Right kidney (tissue), 1 donor: ENCODE results near the gene NUCB1.
"Not testable (repeated sequence)": the region's sequence is repeated elsewhere in the genome, so short reads cannot be mapped to it uniquely, and the experiment has no call there.

Source experiments
- DNase-seq: peaks from one replicate; pipeline ENCODE4 v3.0.0-alpha.2; 2016

Gene NUCB1

DNA sequence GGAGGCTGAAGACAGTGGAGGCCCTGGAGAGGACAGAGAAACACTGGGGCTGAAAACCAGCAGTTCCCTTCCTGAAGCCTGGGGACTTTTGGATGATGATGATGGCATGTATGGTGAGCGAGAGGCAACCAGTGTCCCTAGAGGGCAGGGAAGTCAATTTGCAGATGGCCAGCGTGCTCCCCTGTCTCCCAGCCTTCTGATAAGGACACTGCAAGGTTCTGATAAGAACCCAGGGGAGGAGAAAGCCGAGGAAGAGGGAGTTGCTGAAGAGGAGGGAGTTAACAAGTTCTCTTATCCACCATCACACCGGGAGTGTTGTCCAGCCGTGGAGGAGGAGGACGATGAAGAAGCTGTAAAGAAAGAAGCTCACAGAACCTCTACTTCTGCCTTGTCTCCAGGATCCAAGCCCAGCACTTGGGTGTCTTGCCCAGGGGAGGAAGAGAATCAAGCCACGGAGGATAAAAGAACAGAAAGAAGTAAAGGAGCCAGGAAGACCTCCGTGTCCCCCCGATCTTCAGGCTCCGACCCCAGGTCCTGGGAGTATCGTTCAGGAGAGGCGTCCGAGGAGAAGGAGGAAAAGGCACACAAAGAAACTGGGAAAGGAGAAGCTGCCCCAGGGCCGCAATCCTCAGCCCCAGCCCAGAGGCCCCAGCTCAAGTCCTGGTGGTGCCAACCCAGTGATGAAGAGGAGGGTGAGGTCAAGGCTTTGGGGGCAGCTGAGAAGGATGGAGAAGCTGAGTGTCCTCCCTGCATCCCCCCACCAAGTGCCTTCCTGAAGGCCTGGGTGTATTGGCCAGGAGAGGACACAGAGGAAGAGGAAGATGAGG is 26.4 kb upstream of the NUCB1 start:
- DNase-seq = no peak

DNA sequence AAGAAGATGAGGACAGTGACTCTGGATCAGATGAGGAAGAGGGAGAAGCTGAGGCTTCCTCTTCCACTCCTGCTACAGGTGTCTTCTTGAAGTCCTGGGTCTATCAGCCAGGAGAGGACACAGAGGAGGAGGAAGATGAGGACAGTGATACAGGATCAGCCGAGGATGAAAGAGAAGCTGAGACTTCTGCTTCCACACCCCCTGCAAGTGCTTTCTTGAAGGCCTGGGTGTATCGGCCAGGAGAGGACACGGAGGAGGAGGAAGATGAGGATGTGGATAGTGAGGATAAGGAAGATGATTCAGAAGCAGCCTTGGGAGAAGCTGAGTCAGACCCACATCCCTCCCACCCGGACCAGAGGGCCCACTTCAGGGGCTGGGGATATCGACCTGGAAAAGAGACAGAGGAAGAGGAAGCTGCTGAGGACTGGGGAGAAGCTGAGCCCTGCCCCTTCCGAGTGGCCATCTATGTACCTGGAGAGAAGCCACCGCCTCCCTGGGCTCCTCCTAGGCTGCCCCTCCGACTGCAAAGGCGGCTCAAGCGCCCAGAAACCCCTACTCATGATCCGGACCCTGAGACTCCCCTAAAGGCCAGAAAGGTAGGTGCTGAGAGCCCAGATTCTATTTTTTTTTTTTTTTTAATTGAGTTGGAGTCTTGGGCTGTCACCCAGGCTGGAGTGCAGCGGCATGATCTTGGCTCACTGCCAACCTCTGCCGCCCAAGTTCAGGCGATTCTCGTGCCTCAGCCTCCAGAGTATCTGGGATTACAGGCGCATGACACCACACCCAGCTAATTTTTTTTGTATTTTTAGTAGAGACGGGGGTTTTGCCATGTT is 25.6 kb upstream of the NUCB1 start:
- no peak for DNase-seq

DNA sequence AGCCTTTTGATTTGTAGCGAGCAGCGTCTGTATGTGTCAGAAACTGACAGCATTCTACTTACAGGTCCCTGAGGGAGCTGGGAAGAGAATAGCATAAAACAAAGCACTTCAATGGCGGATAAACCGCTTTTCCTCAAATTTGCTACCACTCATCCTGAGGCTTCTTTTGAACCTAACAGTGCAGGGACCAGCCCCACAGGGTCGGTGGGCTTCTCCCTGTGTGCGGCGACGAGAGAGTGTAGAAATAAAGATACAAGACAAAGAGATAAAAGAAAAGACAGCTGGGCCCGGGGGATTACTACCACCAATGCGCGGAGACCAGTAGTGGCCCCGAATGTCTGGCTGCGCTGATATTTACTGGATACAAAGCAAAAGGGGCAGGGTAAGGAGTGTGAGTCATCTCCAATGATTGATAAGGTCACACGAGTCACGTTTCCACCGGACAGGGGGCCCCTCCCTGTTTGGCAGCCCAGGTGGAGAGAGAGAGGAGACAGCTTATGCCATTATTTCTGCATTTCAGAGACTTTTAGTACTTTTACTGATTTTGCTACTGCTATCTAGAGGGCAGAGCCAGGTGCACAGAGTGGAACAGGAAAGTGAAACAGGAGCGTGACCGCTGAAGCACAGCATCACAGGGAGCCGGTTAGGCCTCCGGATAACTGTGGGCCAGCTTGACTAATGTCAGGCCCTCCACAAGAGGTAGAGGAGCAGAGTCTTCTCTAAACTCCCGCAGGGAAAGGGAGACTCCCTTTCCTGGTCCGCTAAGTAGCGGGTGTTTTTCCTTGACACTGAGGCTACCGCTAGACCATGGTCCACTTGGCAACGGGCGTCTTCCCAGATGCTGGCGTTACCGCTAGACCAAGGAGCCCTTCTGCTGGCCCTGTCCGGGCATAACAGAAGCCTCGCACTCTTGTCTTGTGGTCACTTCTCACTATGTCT is 23.8 kb upstream of the NUCB1 start:
- DNase-seq = not testable (repeated sequence)

DNA sequence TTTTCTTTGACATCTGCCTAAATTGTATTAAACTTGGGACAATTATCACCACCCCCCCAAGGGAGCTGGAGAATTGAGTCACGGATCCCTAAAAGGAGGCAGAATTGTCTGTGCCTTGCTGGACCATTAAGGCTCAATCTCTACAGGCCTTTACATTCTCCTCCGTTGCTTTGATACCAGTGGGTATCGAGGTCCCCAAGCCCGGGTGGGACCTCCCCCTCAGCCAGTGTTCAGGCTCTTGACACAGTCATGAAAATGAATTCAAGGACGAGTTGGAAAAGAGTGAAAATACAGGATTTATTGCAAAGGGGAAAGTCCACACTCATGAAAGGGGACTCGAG is 22.3 kb upstream of the NUCB1 start:
- no peak for DNase-seq

DNA sequence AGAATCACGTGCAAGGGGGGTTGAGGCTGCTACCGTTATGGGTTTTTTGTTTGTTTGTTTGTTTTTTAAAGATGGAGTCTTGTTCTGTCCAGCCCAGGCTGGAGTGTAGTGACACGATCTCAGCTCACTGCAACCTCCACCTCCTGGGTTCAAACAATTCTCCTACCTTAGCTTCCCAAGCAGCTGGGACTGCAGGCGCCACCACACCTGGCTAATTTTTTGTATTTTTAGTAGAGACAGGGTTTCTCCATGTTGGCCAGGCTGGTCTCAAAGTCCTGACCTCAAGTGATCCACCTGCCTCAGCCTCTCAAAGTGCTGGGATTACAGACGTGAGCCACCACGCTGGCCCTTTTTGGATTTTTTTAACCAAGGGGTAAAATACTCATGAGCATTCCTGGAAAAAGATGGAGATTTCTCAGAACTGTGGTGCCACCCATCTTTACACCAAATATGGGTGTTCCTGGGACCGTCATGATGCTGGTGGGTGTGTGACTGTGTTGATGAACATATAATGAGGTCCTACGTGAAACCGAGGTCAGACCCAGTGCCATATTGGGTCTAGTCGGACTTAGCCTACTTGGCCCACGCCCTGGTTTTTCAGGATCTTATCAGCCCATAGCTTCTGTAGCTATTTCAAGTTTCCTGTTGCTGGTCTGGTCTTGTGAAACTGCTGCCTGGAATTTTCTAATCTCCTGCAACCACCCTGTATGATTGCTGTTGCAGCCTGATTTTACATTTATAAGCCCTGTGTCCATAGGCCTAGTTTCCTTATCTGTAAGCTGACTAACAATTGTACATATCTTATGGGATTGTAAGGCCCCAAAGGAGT is 21.7 kb upstream of the NUCB1 start:
- no peak for DNase-seq

DNA sequence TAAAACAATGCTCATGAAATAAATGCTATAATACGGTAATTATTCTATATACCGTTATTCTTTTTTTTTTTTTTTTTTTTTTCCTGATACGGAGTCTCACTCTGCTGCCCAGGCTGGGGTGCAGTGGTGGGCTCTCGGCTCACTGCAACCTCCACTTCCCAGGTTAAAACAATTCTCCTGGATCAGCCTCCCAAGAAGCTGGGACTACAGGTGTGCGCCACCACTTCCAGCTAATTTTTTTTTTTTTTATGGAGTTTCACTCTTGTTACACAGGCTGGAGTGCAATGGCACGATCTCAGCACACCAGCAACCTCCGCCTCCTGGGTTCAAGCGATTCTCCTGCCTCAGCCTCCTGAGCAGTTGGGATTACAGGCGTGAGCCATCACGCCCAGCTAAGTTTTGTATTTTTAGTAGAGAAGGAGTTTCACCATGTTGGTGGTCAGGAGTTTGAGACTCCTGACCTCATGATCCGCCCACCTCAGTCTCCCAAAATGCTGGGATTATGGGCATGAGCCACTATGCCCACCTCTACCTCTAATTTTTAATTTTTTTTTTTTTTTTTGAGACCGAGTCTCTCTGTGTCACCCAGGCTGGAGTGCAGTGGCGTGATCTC is 21.0 kb upstream of the NUCB1 start:
- no peak for DNase-seq

DNA sequence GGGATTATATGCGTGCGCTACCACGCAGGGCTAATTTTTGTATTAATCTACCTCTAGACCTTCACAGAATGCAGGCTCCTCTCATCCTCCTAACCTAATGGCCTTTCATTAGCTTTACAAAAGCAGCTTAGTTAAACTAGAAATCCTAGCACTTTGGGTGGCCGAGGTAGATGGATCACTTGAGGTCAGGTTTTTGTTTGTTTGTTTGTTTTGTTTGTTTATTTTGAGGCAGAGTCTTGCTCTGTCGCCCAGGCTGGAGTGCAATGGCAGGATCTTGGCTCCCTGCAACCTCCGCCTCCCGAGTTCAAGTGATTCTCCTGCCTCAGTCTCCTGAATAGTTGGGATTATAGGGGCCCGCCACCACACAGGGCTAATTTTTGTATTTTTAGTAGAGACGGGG is 20.4 kb upstream of the NUCB1 start:
- DNase-seq = not testable (repeated sequence)

DNA sequence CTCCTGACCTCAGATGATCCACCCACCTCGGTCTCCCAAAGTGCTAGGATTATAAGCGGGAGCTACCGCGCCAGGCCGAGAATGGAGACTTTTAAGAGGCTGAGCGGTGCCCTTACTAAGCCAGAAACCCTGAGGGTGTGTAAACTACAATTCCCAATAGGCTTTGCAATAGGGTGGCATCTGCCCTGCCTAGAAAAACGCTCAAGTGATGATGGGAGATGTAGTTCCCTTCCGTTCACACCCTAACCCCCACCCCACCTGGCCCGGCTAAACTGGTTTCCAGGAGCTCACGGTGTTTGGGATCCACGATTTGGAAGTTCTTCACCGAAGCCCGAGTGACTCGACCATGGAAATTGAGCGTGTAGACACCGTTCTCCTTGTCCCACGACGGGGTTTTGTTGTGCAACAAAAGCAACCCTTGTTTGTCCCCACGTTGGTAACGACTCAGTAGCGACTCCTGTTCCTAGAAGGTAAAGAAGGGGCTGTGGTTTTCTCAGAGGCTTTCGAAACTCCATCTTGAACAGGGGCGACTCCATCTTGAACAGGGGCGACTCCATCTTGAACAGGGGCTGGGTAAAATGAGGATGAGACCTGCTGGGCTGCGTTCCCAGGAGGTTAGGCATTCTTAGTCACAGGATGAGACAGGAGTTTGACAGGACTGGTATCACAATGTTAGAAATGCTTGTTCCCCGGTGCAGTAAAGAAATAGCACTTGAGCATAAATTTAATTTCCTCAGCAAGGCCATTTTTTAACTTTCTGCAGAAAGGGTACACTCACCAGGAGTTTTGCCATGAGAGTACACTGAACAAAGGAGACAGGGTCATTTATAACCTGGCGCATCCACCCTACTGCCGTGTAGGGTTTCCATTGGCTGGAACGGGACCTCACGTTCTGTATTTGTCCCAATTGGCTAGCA is 18.1 kb upstream of the NUCB1 start:
- DNase-seq = no peak

DNA sequence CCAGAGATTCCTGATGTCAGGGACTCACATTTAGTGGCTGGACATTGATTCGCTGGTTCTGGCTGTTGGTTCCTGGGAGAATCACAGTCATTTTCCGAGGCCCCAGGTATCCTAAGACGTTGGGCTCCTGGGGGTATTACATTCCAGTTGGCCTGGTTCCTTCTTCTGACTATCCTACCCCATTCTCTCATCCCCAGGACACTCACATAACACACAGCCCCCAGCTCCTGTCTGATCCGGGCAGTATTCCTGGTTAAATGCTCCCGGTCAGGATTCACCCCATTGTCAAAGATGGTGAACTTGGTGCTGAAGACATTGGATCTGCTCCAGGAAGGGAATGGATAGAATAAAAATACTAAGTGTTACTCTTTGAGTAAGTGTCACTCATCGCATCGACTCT is 16.4 kb upstream of the NUCB1 start:
- DNase-seq = no peak

DNA sequence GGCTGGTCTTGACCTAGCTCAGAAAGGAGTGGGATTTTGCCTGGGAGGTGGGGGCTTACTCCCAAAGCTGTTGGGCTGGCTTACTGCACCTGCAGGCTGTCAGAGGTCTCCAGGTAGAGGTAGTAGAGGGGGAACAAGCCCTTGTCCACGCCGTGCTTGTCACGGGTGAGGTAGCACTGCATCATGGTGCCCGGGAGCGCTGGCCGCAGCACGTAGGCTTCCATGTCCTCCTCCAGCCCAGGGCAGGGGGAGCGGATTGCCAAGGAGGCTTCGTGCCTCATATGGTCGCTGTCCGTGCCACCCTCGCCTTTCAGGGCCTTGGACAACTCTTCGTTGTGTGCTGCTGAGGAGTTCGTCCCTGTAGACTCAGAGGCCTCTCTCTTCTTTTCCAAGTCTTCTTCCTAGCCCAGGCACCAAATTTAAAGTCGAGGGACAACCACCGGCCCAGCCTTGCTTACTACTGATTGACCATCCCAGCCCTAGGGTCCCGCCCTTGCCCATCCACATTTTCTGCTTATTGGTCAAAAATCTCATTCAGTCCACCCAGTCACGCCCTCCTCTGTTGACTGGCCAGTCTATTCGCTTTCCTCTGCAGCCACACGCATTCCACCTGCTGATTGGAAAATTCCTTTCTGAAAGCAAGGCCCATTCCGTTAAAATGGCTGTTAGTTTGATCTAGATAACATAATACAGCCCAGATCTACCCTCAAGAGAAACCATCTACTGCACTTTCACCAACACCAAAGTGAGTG is 12.1 kb upstream of the NUCB1 start:
- DNase-seq = no peak

DNA sequence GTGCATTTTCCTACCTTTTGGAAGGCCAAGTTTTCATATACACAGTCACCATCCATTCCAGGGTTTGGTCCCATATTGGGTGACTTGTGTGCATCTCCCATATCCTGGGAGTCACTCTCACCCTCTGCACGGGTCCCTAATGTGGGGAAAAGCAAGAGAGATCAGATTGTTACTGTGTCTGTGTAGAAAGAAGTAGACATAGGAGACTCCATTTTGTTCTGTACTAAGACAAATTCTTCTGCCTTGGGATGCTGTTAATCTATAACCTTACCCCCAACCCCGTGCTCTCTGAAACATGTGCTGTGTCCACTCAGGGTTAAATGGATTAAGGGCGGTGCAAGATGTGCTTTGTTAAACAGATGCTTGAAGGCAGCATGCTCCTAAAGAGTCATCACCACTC is 10.6 kb upstream of the NUCB1 start:
- DNase-seq = not testable (repeated sequence)

DNA sequence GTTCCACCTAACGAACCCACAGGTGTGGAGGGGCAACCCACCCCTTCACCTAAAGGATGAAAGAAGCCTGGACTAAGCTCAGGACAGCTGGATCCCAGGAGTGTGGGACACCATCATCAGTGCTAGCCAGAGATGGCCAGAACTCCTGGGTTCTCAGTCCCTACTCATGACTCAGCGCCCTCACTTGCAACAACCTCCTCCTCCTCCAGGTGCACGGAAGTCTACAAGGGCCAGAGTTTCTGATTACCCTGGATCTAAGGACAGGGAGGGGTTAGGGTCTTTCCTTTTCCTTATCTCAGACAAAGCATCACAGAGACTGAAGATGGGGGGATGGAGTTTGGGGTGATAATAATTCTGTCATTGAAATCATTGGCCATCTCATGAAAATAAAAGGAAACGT is 9.6 kb upstream of the NUCB1 start:
- no peak for DNase-seq

DNA sequence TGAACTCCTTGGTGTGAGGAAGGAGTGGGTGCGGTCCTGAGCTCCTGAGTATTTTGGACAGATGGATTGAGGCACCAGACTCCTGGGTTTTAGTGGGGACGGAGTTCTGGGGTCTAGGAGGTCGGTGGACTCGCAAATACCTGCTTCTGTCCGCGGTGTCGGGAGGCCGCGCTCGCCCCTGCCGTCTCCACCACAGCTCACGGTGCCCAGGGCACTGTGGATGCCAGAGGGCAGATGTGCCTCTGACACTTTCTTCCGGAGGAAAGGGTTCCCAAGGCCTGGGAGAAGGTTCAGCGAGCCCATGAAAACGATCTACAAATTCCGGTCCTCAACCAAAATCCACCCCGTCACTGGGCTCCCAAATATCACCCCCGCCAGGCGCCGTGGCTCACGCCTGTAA is 4.9 kb upstream of the NUCB1 start:
- DNase-seq = no peak

DNA sequence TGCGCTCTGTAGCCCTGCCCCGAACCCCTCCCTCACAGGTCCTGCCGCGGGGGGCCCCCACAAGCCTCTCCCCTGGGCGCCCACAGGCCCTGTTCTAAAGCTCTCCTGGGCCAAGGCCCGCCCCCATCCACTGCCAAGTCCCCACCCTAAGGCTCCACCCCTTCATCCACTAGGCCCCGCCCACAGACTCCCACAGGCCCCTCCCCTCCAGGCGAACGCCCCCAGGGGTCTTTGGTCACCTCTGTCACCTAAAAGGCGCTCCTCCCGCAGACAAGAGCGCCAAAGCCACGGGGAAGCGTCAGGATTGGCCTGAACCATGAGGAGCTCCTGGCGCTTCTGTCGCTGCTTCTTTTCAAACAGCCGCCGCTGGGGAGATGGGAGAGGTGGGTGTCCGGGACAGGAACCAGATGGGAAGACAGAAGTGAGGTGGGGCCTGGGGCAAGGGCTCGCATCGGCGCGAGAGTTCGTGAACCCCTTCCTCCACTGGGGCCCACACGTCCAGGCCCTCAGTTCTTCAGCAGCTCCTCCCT is 3.9 kb upstream of the NUCB1 start:
- DNase-seq = peak; percentile 60

DNA sequence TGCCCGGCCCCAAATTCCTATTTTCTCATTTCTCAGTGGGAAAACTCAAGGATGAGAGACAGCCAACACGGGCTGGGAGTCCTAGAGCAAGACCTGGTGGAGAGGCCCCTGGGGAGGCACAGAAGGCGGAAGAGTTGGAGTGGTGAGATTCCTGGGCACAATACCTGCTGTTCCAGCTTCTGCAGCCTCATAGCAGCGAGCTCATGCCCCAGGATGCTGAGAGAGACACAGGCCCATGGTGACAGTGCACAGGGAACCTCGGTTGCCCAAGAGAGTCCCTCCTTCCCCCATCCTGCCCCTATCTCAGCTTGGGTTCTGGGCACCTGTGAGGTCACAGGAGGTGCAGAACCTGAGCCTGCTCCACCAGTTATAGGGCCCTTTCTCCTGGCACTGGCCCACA is 2.9 kb upstream of the NUCB1 start:
- DNase-seq = no peak

DNA sequence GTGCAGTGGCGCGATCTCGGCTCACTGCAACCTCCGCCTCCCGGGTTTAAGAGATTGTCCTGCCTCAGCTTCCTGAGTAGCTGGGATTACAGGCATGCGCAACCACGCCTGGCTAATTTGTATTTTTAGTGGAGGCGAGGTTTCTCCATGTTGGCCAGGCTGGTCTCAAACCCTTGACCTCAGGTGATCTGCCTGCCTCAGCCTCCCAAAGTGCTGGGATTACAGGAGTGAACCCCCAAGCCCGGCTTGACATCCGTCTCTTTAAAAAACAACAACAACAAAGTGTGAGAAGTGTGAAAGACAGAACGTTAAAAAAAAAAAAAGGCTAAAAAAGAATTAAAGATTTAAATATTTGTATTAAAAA is 744 bp upstream of the NUCB1 start:
- DNase-seq = not testable (repeated sequence)

DNA sequence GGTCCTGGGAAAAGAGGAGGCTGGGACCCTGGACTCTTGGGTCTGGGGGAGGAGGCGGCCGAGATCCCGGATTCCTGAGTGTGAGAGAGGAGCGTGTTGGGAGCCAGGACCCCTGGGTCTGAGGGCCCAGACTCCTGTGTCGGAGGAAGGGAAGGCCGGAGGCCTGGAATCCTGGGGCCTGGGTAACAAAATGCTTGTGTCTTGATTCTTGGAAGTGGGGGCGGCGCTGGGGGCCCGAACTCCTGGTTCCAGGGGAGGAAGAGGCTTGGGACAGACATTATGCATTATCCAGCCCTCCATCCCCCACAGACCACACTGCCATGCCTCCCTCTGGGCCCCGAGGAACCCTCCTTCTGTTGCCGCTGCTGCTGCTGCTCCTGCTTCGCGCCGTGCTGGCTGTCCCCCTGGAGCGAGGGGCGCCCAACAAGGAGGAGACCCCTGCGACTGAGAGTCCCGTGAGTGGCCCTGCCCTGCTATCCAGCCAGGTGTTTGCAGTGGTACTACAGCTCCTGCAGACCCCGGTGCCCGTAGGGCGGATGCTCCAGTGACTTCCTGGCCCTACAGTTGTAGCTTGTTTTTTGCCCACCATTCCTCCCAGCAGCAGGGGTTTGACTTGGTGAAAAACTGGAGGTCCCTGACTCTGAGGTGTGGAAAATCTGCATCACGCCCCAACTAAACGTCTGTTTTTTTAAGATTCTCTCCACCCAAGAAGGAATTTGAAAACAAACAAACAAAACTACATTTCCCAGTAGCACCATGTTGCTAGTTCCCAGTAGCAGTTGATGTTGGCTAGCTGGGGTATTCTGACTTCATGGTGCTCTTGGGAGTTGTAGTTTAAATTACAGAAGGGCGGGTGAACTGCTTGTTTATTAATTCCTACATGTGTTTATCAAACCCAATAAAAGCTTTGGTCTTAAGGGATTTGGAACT is 630 bp downstream of the NUCB1 start:
- peak; percentile 30 for DNase-seq

DNA sequence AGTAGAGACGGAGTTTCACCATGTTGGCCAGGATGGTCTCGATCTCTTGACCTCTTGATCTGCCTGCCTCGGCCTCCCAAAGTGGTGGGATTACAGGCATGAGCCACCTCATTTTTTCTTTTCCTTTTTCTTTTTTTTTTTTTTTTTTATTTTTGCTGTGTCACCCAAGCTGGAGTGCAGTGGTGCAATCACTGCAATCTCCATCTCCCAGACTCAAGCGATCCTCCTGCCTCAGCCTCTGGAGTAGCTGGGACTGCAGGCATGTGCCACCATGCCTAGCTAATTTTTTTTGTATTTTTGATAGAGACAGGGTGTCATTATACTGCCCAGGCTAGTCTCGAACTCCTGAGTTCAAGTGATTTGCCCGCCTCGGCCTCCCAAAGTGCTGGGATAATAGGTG is 2.2 kb downstream of the NUCB1 start:
- DNase-seq = not testable (repeated sequence)
